ENCODE measurements around the gene GLRX5.

GRCh38 chr14:95533391-95533821 lies 1.4 kb upstream of the GLRX5 start:
- no peak for TF ChIP-seq CTCF (IDR thresholded peaks at IDR 0.05)
- TF ChIP-seq ZFX (IDR thresholded peaks at IDR 0.05; ENCODE audit: borderline replicate concordance): no peak

Data from 22Rv1 (cell line).